Stimulated activated CD4-positive, alpha-beta T cell treated with anti-CD3 and anti-CD28 coated beads, Interleukin-2, amount 100 ng/mL, for 4 hours (primary cell): ENCODE data around the gene ATF2.

ENCODE experiments used
- DNase-seq: peaks from one replicate; pipeline ENCODE4 v3.0.0-alpha.2; 2020; ENCODE audit warnings: low read depth

The ATF2 gene

DNA sequence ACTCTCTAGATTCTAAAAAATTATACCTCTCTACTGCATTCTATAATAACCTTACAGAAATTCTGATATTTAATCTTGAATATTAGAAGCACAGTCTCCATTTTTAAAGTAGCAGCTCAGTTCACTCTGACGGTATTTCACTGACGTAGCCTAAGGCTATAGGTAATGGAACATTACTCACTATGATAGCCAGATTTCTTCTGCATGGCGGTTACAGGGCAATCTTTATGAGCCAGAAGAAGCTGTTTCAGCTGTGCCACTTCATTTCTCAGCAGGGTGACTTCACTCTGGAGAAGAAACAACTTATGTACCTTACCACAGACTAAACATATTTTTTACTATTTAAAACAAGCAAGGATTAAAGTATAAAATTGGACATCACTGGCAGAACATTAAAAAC is 87.5 kb downstream of the ATF2 start:
- no peak for DNase-seq

DNA sequence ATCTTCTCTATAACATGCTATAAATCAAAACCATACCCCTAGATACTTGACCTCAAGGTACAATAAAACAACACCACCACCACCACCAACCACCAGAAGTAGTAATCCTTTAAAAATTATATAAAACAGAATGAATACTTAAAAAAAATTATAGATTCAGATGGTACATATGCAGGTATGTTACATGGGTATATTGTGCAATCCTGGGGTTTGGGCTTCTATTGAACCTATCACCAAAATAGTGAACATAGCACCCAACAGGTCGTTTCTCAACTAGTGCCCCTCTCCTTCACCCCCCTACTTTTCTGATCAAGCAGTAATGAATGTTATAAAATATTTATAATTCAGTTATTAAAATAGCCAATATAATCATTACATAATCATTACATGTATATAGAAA is 91.7 kb downstream of the ATF2 start:
- no peak for DNase-seq

DNA sequence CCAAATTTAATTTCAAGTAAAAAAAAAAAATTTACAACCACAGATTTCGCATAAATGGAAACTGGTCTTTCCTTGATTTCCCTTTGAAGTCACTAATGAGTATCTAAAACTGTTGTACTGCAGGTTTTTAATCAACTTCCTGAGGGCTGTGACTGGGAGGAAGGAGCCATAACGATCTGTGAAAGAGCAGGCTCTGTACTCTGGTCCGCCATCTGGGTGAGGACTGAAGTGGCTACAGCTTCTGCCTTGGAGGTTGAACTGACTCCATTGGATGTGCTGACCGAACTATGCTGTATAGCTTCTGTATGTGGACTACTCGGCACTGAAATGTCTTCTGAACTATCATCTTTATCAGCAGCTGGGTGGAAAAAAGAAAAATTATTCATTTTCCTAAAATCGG is 93.5 kb downstream of the ATF2 start:
- DNase-seq = no peak

- DNase-seq = no peak
Observed at GRCh38 chr2:175068534-175068933, 99.5 kb downstream of the ATF2 start.

GRCh38 chr2:175066411-175066810 is 101.6 kb downstream of the ATF2 start:
- DNase-seq = no peak

- no peak for DNase-seq
Observed at GRCh38 chr2:175064797-175065196, 103.2 kb downstream of the ATF2 start.

GRCh38 chr2:175063741-175064140 is 104.3 kb downstream of the ATF2 start:
- DNase-seq = no peak

GRCh38 chr2:175062787-175063585 is 105.0 kb downstream of the ATF2 start:
- no peak for DNase-seq

DNA sequence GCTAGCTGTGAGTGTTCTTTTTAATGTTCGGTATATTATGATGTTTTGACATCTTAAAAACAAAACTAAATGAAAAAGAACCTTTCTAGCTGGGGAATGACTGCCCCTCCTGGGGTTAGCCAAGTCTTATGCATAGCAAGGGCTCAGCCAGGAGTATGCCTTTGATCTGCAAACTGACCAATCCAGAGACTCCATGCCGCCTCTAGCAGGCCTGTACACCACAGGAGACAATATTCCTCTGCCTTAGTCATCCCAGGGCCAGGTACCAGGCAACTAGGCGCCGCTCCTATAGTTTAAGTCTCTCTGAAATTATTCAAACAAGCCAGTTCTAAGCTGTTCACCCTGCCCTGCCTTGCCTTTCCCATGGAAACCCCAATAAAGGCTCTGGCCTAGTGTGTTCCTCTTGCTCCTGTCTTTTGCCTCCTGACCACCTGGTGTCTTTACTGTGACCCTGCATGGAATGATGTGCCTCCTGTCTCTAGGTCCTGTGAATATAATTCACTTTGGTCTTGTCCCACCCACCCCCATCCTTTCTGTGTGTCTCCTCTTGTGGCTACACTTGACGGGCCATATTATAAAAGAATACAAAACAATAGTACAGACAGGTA is 110.8 kb downstream of the ATF2 start:
- DNase-seq = no peak

- no peak for DNase-seq
Observed at GRCh38 chr2:175055993-175056392, 112.0 kb downstream of the ATF2 start.

GRCh38 chr2:175054340-175054739 is 113.7 kb downstream of the ATF2 start:
- DNase-seq = no peak

- no peak for DNase-seq
Observed at GRCh38 chr2:175049661-175050060, 118.3 kb downstream of the ATF2 start.

- DNase-seq = no peak
Observed at GRCh38 chr2:175048275-175048674, 119.7 kb downstream of the ATF2 start.

- DNase-seq = no peak
Observed at GRCh38 chr2:175039490-175039889, 128.5 kb downstream of the ATF2 start.

DNA sequence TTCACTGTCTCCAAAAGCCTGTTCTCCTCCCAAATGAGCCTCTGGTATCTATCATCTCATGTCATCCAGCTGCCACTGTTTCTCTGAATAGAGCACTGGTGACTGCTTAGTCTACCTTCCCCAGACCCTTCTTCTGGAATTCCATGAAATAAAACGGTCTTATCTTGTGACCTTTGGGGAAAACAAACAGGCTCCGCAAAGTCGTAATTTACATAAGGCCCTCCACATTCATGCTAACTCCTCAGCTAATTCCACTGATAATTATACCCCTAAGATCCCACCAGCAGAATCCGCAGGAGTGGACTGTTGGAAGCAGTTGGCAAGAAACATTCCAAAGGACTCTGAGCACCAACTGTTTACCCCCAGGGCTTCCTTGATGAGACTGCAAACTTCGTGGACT is 129.0 kb downstream of the ATF2 start:
- DNase-seq = no peak

DNA sequence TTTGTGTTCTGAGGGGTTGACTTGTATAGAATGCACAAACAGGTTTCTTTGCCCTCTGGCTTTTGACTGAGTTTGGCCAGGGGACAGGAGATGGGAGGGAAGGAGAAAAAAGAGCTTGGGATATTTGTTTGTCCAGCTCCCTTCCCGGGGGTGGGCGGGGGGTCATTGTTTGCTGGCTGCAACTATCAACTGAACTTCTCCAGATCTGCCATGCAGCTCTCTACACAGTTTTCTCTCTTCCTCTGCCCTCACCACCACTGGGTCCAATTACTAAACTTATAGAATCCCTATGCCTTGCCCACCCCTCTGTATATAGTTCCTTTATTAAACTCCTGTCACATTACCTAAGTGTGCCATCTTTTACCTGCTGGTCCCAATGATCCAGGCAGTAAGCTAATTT is 130.1 kb downstream of the ATF2 start:
- no peak for DNase-seq

GRCh38 chr2:175036582-175037018 is 131.4 kb downstream of the ATF2 start:
- no peak for DNase-seq

GRCh38 chr2:175035806-175036205 is 132.2 kb downstream of the ATF2 start:
- DNase-seq = no peak

GRCh38 chr2:175034716-175035115 is 133.3 kb downstream of the ATF2 start:
- no peak for DNase-seq

- DNase-seq = no peak
Observed at GRCh38 chr2:175030380-175031271, 137.4 kb downstream of the ATF2 start.

DNA sequence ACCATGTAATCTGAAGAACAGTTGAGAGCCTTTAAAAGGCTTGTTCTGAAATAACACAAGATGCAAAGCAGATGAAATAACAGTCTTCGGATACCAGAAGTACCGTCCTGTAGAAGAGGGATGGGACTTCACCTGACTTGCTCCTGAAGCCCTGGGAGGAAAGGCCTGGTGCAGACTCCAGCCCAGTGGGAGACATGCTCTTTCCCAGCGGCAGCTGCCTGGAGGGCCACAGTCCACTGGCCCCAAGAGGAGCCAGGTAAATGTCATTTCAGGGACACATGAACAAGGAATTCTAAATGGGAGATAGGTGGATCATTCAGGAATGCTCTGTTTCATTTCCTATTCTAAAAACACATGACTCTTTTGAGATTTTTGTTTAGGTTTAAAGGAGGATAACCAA is 140.2 kb downstream of the ATF2 start:
- no peak for DNase-seq

DNA sequence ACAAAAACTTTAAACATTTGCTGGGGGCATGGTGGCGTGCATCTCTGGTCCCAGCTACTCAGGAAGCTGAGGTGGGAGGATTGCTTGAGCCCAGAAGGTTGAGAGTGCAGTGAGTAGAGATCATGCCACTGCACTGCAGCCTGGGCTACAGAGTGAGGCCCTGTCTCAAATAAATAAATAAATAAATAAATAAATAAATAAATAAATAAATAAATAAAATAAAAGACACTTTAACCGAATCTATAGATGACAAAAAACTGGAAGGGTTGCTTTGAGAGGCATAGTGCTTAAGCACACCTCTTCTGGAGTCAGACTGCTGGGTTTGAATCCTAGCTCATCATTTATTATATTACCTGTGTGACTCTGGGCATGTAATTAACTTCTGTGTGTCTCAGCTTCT is 141.6 kb downstream of the ATF2 start:
- DNase-seq = no peak

- DNase-seq = no peak
Observed at GRCh38 chr2:175025946-175026345, 142.1 kb downstream of the ATF2 start.
